Spleen (tissue), 11 donors: ENCODE data around the gene MERTK. TPM values are rescaled to one million over a fixed set of nuclear protein-coding genes. Genes with fewer than 3 reads are reported as not detected.

Source experiments
- DNase-seq: peaks from one replicate; pipeline ENCODE4 v3.0.0-alpha.2; 2020
- H3K27ac ChIP-seq, 8 donors: fragments of 200-600 bp; sonication (generic) in 7 of 8; 1 replicate in 4 of 8; 2 replicates in 4 of 8; pipeline versions ENCODE4 v1.5.0 to v1.8.0; 2016 to 2021; ENCODE audit warnings: inconsistent platforms in 4 of 8, mild to moderate bottlenecking in 4 of 8, moderate library complexity in 1 of 8
- H3K27me3 ChIP-seq, 7 donors: fragments of 200-600 bp; sonication (generic) in 6 of 7; replicated peaks in 1 of 7; 1 replicate in 4 of 7; 2 replicates in 3 of 7; pipeline versions ENCODE4 v1.5.0 to v1.8.0; 2016 to 2021; ENCODE audit warnings: inconsistent platforms in 3 of 7, mild to moderate bottlenecking in 1 of 7
- H3K36me3 ChIP-seq, 6 donors: fragments of 200-600 bp; sonication (generic) in 5 of 6; 1 replicate in 4 of 6; 2 replicates in 2 of 6; pipeline versions ENCODE4 v1.5.0 to v1.8.0; 2016 to 2021; ENCODE audit warnings: inconsistent platforms in 2 of 6
- H3K4me1 ChIP-seq, 6 donors: fragments of 200-600 bp; sonication (generic) in 5 of 6; 1 replicate in 3 of 6; 2 replicates in 3 of 6; pipeline versions ENCODE4 v1.5.0 to v1.8.0; 2016 to 2021; ENCODE audit warnings: inconsistent platforms in 3 of 6
- H3K4me3 ChIP-seq, 8 donors: fragments of 200-600 bp; sonication (generic) in 7 of 8; 1 replicate in 4 of 8; 2 replicates in 4 of 8; pipeline versions ENCODE4 v1.5.0 to v1.8.0; 2016 to 2021; ENCODE audit warnings: inconsistent platforms in 4 of 8, mild to moderate bottlenecking in 4 of 8, moderate library complexity in 2 of 8
- H3K9me3 ChIP-seq, 8 donors: fragments of 200-600 bp; sonication (generic) in 7 of 8; 1 replicate in 4 of 8; 2 replicates in 4 of 8; pipeline versions ENCODE4 v1.5.0 to v1.8.0; 2016 to 2021; ENCODE audit warnings: inconsistent platforms in 4 of 8
- POLR2A ChIP-seq, 3 donors: fragments of 450-650 bp; IDR thresholded peaks; one replicate each; pipeline ENCODE4 v1.5.1; 2017; ENCODE audit warnings: antibody characterized with exemption in 3 of 3, mild to moderate bottlenecking in 1 of 3
- POLR2AphosphoS5 ChIP-seq, 3 donors: sonication (generic); formaldehyde crosslinking; IDR thresholded peaks; one replicate each; pipeline ENCODE4 v1.5.1; 2017; ENCODE audit warnings: antibody characterized with exemption in 3 of 3
- WGBS, 5 donors: extraction: QIAGEN DNeasy Blood & Tissue Kit in 3 of 5; methylation state at CpG; one replicate each; pipeline versions ENCODE4 v1.1.5 to v1.1.7; 2013 to 2018; 5-methylcytosine and 5-hydroxymethylcytosine counted together
- intact Hi-C: fragments of 100-400 bp; cut with DNase I; formaldehyde crosslinking; loops from one replicate; pipeline ENCODE4 v1.15.0; 2023; ENCODE audit warnings: low total_unique reads
- polyA plus RNA-seq, 3 donors: library from polyadenylated mRNA; stranded (reverse); fragments of 200-250 nt; gene quantifications; one replicate each; pipeline ENCODE4 v1.2.1, GENCODE V29; 2013
- total RNA-seq, 7 donors: library from RNA; depleted of rRNA in 3 of 7; stranded (reverse); fragments of >200 nt in 3 of 7; fragmentation: NEBNext Ultra II Directional in 4 of 7; extraction: Animal tissue kit (Norgen Biotek cat#: 25700) in 4 of 7; gene quantifications; one replicate each; pipeline versions ENCODE4 v1.1.0 to v1.2.1, GENCODE V29; 2016 to 2021
- TF ChIP-seq, protein P1 (sequence below), 11 experiments: fragments of 200-600 bp in 7 of 11; fragments of 450-650 bp in 4 of 11; sonication (generic) in 4 of 11; IDR thresholded peaks in 8 of 11; conservative IDR thresholded peaks in 3 of 11; 1 replicate in 7 of 11; 2 replicates in 4 of 11; pipeline versions ENCODE4 v1.4.0 to v1.8.0; 2016 to 2021; ENCODE audit warnings: antibody characterized with exemption in 11 of 11, inconsistent platforms in 4 of 11, mild to moderate bottlenecking in 1 of 11
- donor health status: healthy with polysubstance abuse.
- donor health status: DM: no; HTN: no; CAD: no; lungs with moderate emphysema.
- donor health status: DM: no; HTN: no; CAD: no.
- donor health status: Bipolar disorder and iron deficiency.
- donor health status: healthy.
- donor health status: DM: no; HTN: no; CAD: no.
- donor health status: DM: yes; HTN: yes; CAD: no.

MERTK gene
- total and polyA plus RNA-seq, 10 donors = 6.9 to 127 (median 49.7) TPM

- H3K27me3 ChIP-seq = no peaks in the 10 kb centered on the region
- intact Hi-C loops = no loop called here
- TF ChIP-seq POLR2AphosphoS5 (IDR thresholded peaks at IDR 0.05) = no peak
- no peak for TF ChIP-seq POLR2A (IDR thresholded peaks at IDR 0.05)
- TF ChIP-seq, protein P1, sequence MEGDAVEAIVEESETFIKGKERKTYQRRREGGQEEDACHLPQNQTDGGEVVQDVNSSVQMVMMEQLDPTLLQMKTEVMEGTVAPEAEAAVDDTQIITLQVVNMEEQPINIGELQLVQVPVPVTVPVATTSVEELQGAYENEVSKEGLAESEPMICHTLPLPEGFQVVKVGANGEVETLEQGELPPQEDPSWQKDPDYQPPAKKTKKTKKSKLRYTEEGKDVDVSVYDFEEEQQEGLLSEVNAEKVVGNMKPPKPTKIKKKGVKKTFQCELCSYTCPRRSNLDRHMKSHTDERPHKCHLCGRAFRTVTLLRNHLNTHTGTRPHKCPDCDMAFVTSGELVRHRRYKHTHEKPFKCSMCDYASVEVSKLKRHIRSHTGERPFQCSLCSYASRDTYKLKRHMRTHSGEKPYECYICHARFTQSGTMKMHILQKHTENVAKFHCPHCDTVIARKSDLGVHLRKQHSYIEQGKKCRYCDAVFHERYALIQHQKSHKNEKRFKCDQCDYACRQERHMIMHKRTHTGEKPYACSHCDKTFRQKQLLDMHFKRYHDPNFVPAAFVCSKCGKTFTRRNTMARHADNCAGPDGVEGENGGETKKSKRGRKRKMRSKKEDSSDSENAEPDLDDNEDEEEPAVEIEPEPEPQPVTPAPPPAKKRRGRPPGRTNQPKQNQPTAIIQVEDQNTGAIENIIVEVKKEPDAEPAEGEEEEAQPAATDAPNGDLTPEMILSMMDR (IDR thresholded peaks at IDR 0.05 in 8 of 11, conservative IDR thresholded peaks at IDR 0.05 in 3 of 11) = no peak
- H3K36me3 ChIP-seq = peaks cover 0 to 26% (median 0%) of the 10 kb centered on the region in 6 donors
- no peak overlapping the region for H3K4me3 ChIP-seq
- H3K9me3 ChIP-seq = no peaks in the 10 kb centered on the region
- no peak for DNase-seq
- peak overlapping the region in 3 of 8 donors; percentile 40 to 74 (median 68) for H3K27ac ChIP-seq
- WGBS, 5 donors = 75 to 89% (median 84%) methylated on average over 6 of the region's 6 CpGs
- H3K4me1 ChIP-seq = peaks cover 0 to 21% (median 5%) of the 10 kb centered on the region in 6 donors
Observed at GRCh38 chr2:111952871-111953452, 54.6 kb downstream of the MERTK start.

DNA sequence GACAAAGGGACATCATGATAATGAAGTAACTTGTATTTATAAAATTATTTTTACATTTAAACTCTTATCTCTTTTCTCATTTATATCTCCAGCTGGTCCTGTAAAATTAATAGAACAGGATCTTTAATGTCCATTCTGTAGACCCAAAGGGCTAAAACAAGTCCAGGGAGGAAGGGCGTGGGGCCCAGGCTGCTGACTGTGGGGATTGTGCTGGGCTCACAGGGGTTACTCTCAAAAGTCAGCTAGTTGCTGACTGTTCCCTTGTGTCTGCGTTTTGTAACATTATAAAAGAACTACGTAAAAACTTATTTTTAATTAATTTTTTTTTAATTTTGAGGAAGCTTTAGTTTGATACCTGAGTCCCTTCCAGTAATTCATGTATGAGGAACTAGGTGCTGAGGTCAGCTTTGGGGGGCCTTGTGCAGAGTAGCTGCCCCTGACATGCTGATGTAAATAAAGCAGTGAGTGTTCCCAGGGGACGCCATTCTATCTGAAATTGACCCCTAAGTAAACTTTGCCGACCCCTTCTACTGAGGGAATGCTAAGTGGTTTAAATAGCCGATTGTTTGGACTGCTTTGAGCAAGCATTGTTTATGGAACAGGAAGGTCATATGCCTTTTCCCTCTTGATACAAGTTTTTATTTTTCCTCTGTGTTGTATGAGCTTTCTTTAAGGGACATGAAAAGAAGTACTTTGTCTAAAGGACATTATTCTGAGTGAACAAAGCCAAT, 56.4 kb downstream of the MERTK start:
- Histone ChIP-seq H3K4me1 (peaks cover 0 to 22% (median 5%) of the 10 kb centered on the region in 6 donors), H3K4me3 (no peak overlapping the region), H3K27me3 (no peaks in the 10 kb centered on the region), H3K36me3 (peaks cover 0 to 11% (median 0%) of the 10 kb centered on the region in 6 donors), H3K27ac (peak overlapping the region in 4 of 8 donors; percentile 68 to 80 (median 74)), H3K9me3 (no peaks in the 10 kb centered on the region)
- TF ChIP-seq POLR2AphosphoS5 (IDR thresholded peaks at IDR 0.05) (peak in 1 of 3 donors; percentile 41), POLR2A (IDR thresholded peaks at IDR 0.05) (no peak)
- TF ChIP-seq, protein P1 (IDR thresholded peaks at IDR 0.05 in 8 of 11, conservative IDR thresholded peaks at IDR 0.05 in 3 of 11) = no peak
- 59 to 69% (median 66%) methylated on average over 6 of the region's 6 CpGs for WGBS, 5 donors
- intact Hi-C loops = no loop called here
- no peak for DNase-seq

GRCh38 chr2:111957872-111958354, 59.5 kb downstream of the MERTK start:
- Histone ChIP-seq H3K36me3 (peaks cover 0 to 7% (median 0%) of the 10 kb centered on the region in 6 donors), H3K27ac (peak overlapping the region in 6 of 8 donors; percentile 14 to 80 (median 71)), H3K4me1 (peaks cover 0 to 22% (median 5%) of the 10 kb centered on the region in 6 donors), H3K27me3 (no peaks in the 10 kb centered on the region), H3K4me3 (no peak overlapping the region), H3K9me3 (no peaks in the 10 kb centered on the region)
- TF ChIP-seq POLR2AphosphoS5 (IDR thresholded peaks at IDR 0.05) = peak in 1 of 3 donors; percentile 58
- TF ChIP-seq POLR2A (IDR thresholded peaks at IDR 0.05) = no peak
- 75 to 90% (median 78%) methylated on average over 6 of the region's 6 CpGs for WGBS, 5 donors
- no peak for DNase-seq
- intact Hi-C loops = no loop called here

DNA sequence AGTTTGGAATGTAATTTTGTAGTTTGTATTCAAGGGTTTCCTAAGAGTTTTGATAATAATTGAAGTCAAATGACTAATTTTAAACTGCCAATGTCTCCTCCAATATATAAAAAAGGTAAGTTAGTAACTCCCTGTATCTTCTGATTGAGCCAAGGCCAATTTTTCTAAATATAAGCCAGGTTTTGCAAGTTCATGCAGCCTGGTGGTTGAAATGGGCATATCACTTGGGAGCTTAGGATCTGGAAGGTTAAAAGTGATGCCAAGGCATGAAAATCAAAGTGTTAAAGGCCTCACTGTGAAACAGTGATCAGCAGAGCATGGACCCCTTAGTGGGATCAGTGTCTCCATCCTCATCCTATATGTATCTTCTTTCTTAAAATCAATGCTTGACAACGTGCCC, 60.5 kb downstream of the MERTK start:
- H3K9me3 ChIP-seq = no peaks in the 10 kb centered on the region
- intact Hi-C loops = no loop called here
- TF ChIP-seq POLR2AphosphoS5 (IDR thresholded peaks at IDR 0.05) (no peak), POLR2A (IDR thresholded peaks at IDR 0.05) (no peak)
- TF ChIP-seq, protein P1 (IDR thresholded peaks at IDR 0.05 in 8 of 11, conservative IDR thresholded peaks at IDR 0.05 in 3 of 11) = no peak
- peaks cover 0 to 3% (median 0%) of the 10 kb centered on the region in 6 donors for H3K36me3 ChIP-seq
- 86 to 97% (median 87%) methylated on average over 1 of the region's 1 CpG for WGBS, 5 donors
- DNase-seq = no peak
- peak overlapping the region in 4 of 8 donors; percentile 68 to 80 (median 74) for H3K27ac ChIP-seq
- no peak overlapping the region for H3K4me3 ChIP-seq
- peaks cover 0 to 22% (median 5%) of the 10 kb centered on the region in 6 donors for H3K4me1 ChIP-seq
- no peaks in the 10 kb centered on the region for H3K27me3 ChIP-seq
